Tibial nerve (tissue), 3 donors: Measurements from ENCODE around the gene NFKBIZ.

Experiments
- POLR2A ChIP-seq, 2 donors: fragments of 450-650 bp; IDR thresholded peaks; one replicate each; pipeline ENCODE4 v1.6.1; 2017; ENCODE audit warnings: antibody characterized with exemption in 2 of 2, mild to moderate bottlenecking in 2 of 2, moderate library complexity in 2 of 2
- TF ChIP-seq, protein P1 (sequence below), 5 experiments: fragments of 200-600 bp in 3 of 5; fragments of 450-650 bp in 2 of 5; sonication (generic) in 3 of 5; IDR thresholded peaks; one replicate each; pipeline ENCODE4 v1.5.1; 2016 to 2019; ENCODE audit warnings: antibody characterized with exemption in 5 of 5, mild to moderate bottlenecking in 3 of 5, moderate library complexity in 2 of 5

DNA sequence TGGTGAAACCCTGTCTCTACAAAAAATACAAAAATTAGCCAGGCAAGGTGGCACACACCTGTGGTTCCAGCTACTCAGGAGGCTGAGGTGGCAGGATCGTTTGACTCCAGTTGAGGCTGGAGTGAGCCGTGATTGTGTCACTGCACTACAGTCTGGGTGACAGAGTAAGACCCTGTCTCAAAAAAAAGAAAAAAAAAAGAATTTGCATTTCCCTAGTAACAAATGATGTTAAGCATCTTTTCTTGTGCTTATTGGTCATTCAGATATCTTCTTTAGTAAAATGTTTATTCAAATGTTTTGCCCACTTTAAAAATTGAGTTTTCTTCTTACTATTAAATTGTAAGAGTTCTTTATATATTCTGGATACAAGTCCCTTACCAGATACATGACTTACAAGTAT, 48.7 kb downstream of the NFKBIZ start:
- TF ChIP-seq, protein P1, sequence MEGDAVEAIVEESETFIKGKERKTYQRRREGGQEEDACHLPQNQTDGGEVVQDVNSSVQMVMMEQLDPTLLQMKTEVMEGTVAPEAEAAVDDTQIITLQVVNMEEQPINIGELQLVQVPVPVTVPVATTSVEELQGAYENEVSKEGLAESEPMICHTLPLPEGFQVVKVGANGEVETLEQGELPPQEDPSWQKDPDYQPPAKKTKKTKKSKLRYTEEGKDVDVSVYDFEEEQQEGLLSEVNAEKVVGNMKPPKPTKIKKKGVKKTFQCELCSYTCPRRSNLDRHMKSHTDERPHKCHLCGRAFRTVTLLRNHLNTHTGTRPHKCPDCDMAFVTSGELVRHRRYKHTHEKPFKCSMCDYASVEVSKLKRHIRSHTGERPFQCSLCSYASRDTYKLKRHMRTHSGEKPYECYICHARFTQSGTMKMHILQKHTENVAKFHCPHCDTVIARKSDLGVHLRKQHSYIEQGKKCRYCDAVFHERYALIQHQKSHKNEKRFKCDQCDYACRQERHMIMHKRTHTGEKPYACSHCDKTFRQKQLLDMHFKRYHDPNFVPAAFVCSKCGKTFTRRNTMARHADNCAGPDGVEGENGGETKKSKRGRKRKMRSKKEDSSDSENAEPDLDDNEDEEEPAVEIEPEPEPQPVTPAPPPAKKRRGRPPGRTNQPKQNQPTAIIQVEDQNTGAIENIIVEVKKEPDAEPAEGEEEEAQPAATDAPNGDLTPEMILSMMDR (IDR thresholded peaks at IDR 0.05), result no peak
- no peak for TF ChIP-seq POLR2A (IDR thresholded peaks at IDR 0.05)
